DND-41 (cell line): ENCODE results near the gene BCL11A.

Source experiments
- EZH2 ChIP-seq: IDR thresholded peaks from 3 replicates; pipeline ENCODE4 v1.6.1; 2012; ENCODE audit warnings: borderline replicate concordance, low read depth, mild to moderate bottlenecking, moderate library complexity, low read length, inconsistent platforms; ENCODE audit not compliant: severe bottlenecking
- TF ChIP-seq, protein P1 (sequence below): IDR thresholded peaks from 2 replicates; pipeline ENCODE4 v1.5.1; 2012; ENCODE audit warnings: borderline replicate concordance, low read length, moderate library complexity, mild to moderate bottlenecking; ENCODE audit not compliant: poor library complexity, severe bottlenecking; ENCODE audit errors: extremely low read depth

DNA sequence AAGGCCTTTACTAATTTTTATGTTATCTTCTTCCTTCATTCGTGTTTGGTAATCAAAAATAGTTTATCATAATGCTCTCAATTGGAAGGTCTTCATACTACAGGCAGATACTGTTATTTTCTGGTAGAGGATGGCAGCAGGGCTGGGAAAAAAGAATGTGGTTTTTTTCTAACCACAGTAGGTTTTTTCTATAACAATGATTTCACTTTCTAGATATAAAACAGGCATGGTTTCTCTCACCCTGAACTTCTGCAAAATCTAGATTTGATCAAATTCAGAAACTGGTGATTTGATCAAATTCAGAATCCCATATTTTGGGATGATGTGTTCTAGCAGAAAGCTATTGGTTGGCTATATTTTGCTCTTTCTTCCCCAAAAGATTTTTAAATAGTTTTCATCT, 27.6 kb downstream of the BCL11A start:
- TF ChIP-seq, protein P1, sequence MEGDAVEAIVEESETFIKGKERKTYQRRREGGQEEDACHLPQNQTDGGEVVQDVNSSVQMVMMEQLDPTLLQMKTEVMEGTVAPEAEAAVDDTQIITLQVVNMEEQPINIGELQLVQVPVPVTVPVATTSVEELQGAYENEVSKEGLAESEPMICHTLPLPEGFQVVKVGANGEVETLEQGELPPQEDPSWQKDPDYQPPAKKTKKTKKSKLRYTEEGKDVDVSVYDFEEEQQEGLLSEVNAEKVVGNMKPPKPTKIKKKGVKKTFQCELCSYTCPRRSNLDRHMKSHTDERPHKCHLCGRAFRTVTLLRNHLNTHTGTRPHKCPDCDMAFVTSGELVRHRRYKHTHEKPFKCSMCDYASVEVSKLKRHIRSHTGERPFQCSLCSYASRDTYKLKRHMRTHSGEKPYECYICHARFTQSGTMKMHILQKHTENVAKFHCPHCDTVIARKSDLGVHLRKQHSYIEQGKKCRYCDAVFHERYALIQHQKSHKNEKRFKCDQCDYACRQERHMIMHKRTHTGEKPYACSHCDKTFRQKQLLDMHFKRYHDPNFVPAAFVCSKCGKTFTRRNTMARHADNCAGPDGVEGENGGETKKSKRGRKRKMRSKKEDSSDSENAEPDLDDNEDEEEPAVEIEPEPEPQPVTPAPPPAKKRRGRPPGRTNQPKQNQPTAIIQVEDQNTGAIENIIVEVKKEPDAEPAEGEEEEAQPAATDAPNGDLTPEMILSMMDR: no peak
- TF ChIP-seq EZH2: no peak
